ENCODE results near the gene DLG1. TPM values are rescaled to one million over a fixed set of nuclear protein-coding genes. Genes with fewer than 3 reads are reported as not detected.

DLG1 gene
- total and polyA plus RNA-seq, 2 experiments from 2014 or later: 27.6 to 98.0 TPM

- no peak for ATAC-seq
Observed at GRCh38 chr3:197289726-197290125, 8.7 kb downstream of the DLG1 start.

More at GRCh38 chr3:197289726-197290125, 8.7 kb downstream of the DLG1 start:
- no peaks in the 10 kb centered on the region for H3K4me1 Mint-ChIP-seq
- H3K4me2 ChIP-seq: no peak overlapping the region
- H3K4me3 Mint-ChIP-seq: no peak overlapping the region
- no peaks in the 10 kb centered on the region for H3K27me3 ChIP-seq (ENCODE audit: insufficient read depth)
- TF ChIP-seq EZH2phosphoT487 (IDR thresholded peaks at IDR 0.05; ENCODE audit: unreplicated experiment): no peak
- TF ChIP-seq, protein P1, sequence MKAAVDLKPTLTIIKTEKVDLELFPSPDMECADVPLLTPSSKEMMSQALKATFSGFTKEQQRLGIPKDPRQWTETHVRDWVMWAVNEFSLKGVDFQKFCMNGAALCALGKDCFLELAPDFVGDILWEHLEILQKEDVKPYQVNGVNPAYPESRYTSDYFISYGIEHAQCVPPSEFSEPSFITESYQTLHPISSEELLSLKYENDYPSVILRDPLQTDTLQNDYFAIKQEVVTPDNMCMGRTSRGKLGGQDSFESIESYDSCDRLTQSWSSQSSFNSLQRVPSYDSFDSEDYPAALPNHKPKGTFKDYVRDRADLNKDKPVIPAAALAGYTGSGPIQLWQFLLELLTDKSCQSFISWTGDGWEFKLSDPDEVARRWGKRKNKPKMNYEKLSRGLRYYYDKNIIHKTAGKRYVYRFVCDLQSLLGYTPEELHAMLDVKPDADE (IDR thresholded peaks at IDR 0.05): no peak
- TF ChIP-seq ZNF114 (CRISPR knock-in tag; IDR thresholded peaks at IDR 0.05): no peak
- no peak for TF ChIP-seq CREB1 (CRISPR knock-in tag; IDR thresholded peaks at IDR 0.05; ENCODE audit: low read depth)
- TF ChIP-seq ZNF331 (CRISPR knock-in tag; IDR thresholded peaks at IDR 0.05; ENCODE audit: low read depth): no peak
- TF ChIP-seq NANOG (IDR thresholded peaks at IDR 0.05; ENCODE audit: borderline replicate concordance): no peak
- TF ChIP-seq ZNF462 (CRISPR knock-in tag; IDR thresholded peaks at IDR 0.05): no peak
- DNase-seq (ENCODE audit: low spot score): no peak
- peaks cover 3% of the 10 kb centered on the region; the same call in 1 of the 2 replicates for H3K36me3 ChIP-seq (ENCODE audit: insufficient read depth)
- H3K9me2 ChIP-seq (ENCODE audit: insufficient read depth): no peaks in the 10 kb centered on the region
- peaks cover 95% of the 10 kb centered on the region for H3K79me2 ChIP-seq (replicated peaks; ENCODE audit: insufficient read depth)
- H2AFZ ChIP-seq: no peak overlapping the region
- H3K36me3 Mint-ChIP-seq (ENCODE audit: low read depth): peaks cover 59% of the 10 kb centered on the region
- H3F3A ChIP-seq (replicated peaks; ENCODE audit: low read depth): no peaks in the 10 kb centered on the region
- no peak overlapping the region for H3K27ac ChIP-seq (ENCODE audit: low read depth)
- no peaks in the 10 kb centered on the region for H3K4me1 ChIP-seq (ENCODE audit: insufficient read depth)
- H3K27ac Mint-ChIP-seq: no peak overlapping the region
- H4K20me1 ChIP-seq (replicated peaks; ENCODE audit: insufficient read depth): peaks cover 7% of the 10 kb centered on the region; the same call in 1 of the 2 replicates
- no peaks in the 10 kb centered on the region for H3K27me3 Mint-ChIP-seq (ENCODE audit: insufficient read depth, low read depth, poor library complexity)
- H3K4me3 ChIP-seq: no peak overlapping the region
- H3K9me3 Mint-ChIP-seq: peaks cover 4% of the 10 kb centered on the region
